Transverse colon (tissue), 4 donors: Measurements from ENCODE around the gene JOSD1. TPM values are rescaled to one million over a fixed set of nuclear protein-coding genes. Genes with fewer than 3 reads are reported as not detected.
A peak's percentile ranks its signal among the peaks of the same experiment; 100 is the strongest.

Source experiments
- DNase-seq: peaks from one replicate; pipeline ENCODE4 v3.0.0-alpha.2; 2019
- H3K27ac ChIP-seq, 4 donors: fragments of 200-600 bp; sonication (generic); 2 replicates each; pipeline ENCODE4 v1.5.1; 2016 to 2018; ENCODE audit warnings: inconsistent platforms in 4 of 4
- H3K27me3 ChIP-seq: fragments of 200-600 bp; sonication (generic); 2 replicates; pipeline ENCODE4 v1.5.1; 2017; ENCODE audit warnings: inconsistent platforms
- H3K36me3 ChIP-seq, 4 donors: fragments of 200-600 bp; sonication (generic); 2 replicates each; pipeline ENCODE4 v1.5.1; 2017 to 2019; ENCODE audit warnings: inconsistent platforms in 4 of 4
- H3K4me1 ChIP-seq, 4 donors: fragments of 200-600 bp; sonication (generic); 2 replicates each; pipeline ENCODE4 v1.5.1; 2017 to 2020; ENCODE audit warnings: inconsistent platforms in 4 of 4
- H3K4me3 ChIP-seq, 4 donors: fragments of 200-600 bp; sonication (generic); 1 replicate in 1 of 4; 2 replicates in 3 of 4; pipeline versions ENCODE4 v1.5.1 to v1.6.1; 2017 to 2019; ENCODE audit warnings: inconsistent platforms in 4 of 4
- H3K9me3 ChIP-seq, 2 donors: fragments of 200-600 bp; sonication (generic); 2 replicates each; pipeline ENCODE4 v1.5.1; 2017 to 2019; ENCODE audit warnings: inconsistent platforms in 2 of 2
- EP300 ChIP-seq: sonication (generic); formaldehyde crosslinking; IDR thresholded peaks from one replicate; pipeline ENCODE4 v1.6.1; 2017; ENCODE audit warnings: antibody characterized with exemption, low read depth
- POLR2A ChIP-seq: fragments of 450-650 bp; IDR thresholded peaks from one replicate; pipeline ENCODE4 v1.6.1; 2016; ENCODE audit warnings: antibody characterized with exemption, mild to moderate bottlenecking, moderate library complexity
- POLR2AphosphoS5 ChIP-seq, 3 donors: sonication (generic); formaldehyde crosslinking; IDR thresholded peaks; one replicate each; pipeline ENCODE4 v1.6.1; 2016; ENCODE audit warnings: antibody characterized with exemption in 3 of 3
- WGBS, 2 donors: methylation state at CpG; one replicate each; pipeline ENCODE4 v1.1.5; 2018; ENCODE audit warnings: low coverage in 1 of 2; 5-methylcytosine and 5-hydroxymethylcytosine counted together
- in situ Hi-C, 4 donors: fragments of 200-750 bp; cut with MboI; loops; one replicate each; pipeline versions ENCODE4 v1.15.0 to v1.15.1; 2017; ENCODE audit warnings: low sequenced_read_pairs in 3 of 4, low pct_ligation_motif_present in 1 of 4, low pct_unique_long_range_greater_than_20kb in 1 of 4
- intact Hi-C: fragments of 100-400 bp; cut with DNase I; formaldehyde crosslinking; loops from one replicate; pipeline ENCODE4 v1.15.1; 2023; ENCODE audit warnings: low total_unique reads
- total RNA-seq, 4 donors: library from RNA; depleted of rRNA; stranded (reverse); fragments of >200 nt; gene quantifications; one replicate each; pipeline ENCODE4 v1.1.0, GENCODE V29; 2016
- TF ChIP-seq, protein P1 (sequence below), 5 experiments: fragments of 200-600 bp in 3 of 5; fragments of 450-650 bp in 2 of 5; sonication (generic) in 3 of 5; IDR thresholded peaks; 1 replicate in 2 of 5; 2 replicates in 3 of 5; pipeline ENCODE4 v1.5.1; 2016 to 2017; ENCODE audit warnings: antibody characterized with exemption in 5 of 5, inconsistent platforms in 3 of 5, mild to moderate bottlenecking in 2 of 5, moderate library complexity in 1 of 5

Gene JOSD1
- total RNA-seq, 4 donors from 2014 or later = 34.6 to 189 (median 138) TPM

DNA sequence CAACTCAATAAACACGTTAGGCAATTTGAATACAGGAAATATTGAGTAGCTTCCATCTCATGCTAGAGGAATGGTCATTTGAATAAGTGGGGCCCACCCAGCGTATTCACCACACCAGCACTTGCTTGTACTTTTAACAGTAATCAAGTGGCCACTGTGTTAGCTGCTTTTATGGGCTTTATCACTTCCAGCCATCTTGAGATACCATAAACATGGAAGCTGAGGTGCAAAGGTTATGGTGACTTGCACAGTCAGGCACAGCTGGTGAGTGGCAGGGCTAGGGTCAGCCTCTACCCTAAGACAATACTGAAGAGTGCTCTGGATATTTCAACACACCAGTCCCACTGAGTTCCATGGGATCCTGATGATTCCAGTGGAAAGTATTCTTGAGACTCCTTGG lies 6.7 kb downstream of the JOSD1 start:
- peak; percentile 72 for DNase-seq

DNA sequence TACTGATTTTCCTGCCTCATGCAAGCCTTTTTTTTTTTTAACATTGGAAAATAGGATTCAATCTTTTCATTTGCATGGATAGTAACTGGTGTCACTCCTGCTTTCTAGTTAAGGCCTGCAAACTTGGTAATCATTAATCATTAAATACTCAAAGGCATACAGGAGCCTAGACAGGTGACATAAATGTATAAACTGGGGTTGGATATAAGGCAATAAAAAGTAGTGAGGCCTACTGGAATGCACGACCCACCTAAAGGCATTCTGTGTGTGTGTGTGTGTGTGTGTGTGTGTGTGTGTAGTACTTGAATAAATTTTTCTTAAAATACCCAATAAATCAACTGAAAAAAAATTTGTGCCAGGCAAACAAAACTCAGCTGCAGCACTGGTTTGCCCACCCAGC lies 11.1 kb downstream of the JOSD1 start:
- Histone ChIP-seq H3K4me1 (peaks cover 0 to 52% (median 30%) of the 10 kb centered on the region in 4 donors), H3K9me3 (no peaks in the 10 kb centered on the region), H3K4me3 (no peak overlapping the region), H3K36me3 (peaks cover 0 to 43% (median 18%) of the 10 kb centered on the region in 4 donors), H3K27ac (peak overlapping the region; percentile 46 to 98 (median 74)), H3K27me3 (no peaks in the 10 kb centered on the region)
- TF ChIP-seq, protein P1, sequence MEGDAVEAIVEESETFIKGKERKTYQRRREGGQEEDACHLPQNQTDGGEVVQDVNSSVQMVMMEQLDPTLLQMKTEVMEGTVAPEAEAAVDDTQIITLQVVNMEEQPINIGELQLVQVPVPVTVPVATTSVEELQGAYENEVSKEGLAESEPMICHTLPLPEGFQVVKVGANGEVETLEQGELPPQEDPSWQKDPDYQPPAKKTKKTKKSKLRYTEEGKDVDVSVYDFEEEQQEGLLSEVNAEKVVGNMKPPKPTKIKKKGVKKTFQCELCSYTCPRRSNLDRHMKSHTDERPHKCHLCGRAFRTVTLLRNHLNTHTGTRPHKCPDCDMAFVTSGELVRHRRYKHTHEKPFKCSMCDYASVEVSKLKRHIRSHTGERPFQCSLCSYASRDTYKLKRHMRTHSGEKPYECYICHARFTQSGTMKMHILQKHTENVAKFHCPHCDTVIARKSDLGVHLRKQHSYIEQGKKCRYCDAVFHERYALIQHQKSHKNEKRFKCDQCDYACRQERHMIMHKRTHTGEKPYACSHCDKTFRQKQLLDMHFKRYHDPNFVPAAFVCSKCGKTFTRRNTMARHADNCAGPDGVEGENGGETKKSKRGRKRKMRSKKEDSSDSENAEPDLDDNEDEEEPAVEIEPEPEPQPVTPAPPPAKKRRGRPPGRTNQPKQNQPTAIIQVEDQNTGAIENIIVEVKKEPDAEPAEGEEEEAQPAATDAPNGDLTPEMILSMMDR (IDR thresholded peaks at IDR 0.05) = no peak
- no peak for TF ChIP-seq POLR2A
- no peak for TF ChIP-seq POLR2AphosphoS5 (IDR thresholded peaks at IDR 0.05)
- no peak for TF ChIP-seq EP300
- 18 to 45% methylated on average over 1 of the region's 1 CpG for WGBS, 2 donors
- DNase-seq = no peak
- intact Hi-C loops (no loop called here), in situ Hi-C loops (no loop called here)

More for the DNA sequence above, 6.7 kb downstream of the JOSD1 start:
- no peaks in the 10 kb centered on the region for H3K27me3 ChIP-seq
- H3K4me1 ChIP-seq = peaks cover 39 to 96% (median 63%) of the 10 kb centered on the region in 4 donors
- intact Hi-C loops = no loop called here
- WGBS, 2 donors = 45 to 57% methylated on average over 1 to 2 of the region's 2 CpGs
- peak; percentile 58 for TF ChIP-seq POLR2A
- TF ChIP-seq POLR2AphosphoS5 (IDR thresholded peaks at IDR 0.05) = peak in 2 of 3 donors; percentile 66 to 76
- TF ChIP-seq EP300 = no peak
- in situ Hi-C loops = no loop called here
- H3K27ac ChIP-seq = peak overlapping the region; percentile 93 to 99 (median 98)
- no peak overlapping the region for H3K4me3 ChIP-seq
- H3K36me3 ChIP-seq = peaks cover 0 to 11% (median under 1%) of the 10 kb centered on the region in 4 donors
- no peaks in the 10 kb centered on the region for H3K9me3 ChIP-seq

DNA sequence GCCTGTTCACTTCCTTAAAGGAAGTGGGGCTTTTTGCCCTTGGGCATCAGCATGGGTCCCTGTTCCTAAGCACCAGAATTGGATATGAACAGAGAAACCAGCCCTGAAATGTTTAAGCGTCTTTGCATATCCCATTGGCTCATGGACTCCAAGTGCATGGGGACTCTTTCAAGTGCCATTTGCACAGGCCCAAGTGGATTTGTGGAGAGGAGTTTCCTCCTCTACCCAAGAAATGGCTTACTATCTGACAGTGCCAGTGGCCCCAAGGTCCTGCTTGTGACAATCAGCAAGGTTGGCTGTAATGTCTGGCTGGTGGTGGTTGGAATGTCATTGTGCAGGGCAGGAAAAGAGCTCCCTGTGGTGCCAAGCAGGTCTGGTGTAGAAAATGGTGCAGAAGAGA lies 15.0 kb downstream of the JOSD1 start:
- peaks cover 0 to 44% (median 21%) of the 10 kb centered on the region in 4 donors for H3K36me3 ChIP-seq
- in situ Hi-C loops = no loop called here
- H3K9me3 ChIP-seq = no peaks in the 10 kb centered on the region
- intact Hi-C loops = no loop called here
- H3K4me1 ChIP-seq = peaks cover 0 to 29% (median 16%) of the 10 kb centered on the region in 4 donors
- WGBS, 2 donors = 94% methylated on average over 1 of the region's 1 CpG; no CpG with 5 or more reads in 1 of the 2 donors
- H3K27me3 ChIP-seq = no peaks in the 10 kb centered on the region
- no peak for TF ChIP-seq POLR2A
- no peak for TF ChIP-seq POLR2AphosphoS5 (IDR thresholded peaks at IDR 0.05)
- TF ChIP-seq, protein P1 (IDR thresholded peaks at IDR 0.05) = no peak
- TF ChIP-seq EP300 = no peak
- no peak overlapping the region for H3K4me3 ChIP-seq
- DNase-seq = no peak
- no peak overlapping the region for H3K27ac ChIP-seq

DNA sequence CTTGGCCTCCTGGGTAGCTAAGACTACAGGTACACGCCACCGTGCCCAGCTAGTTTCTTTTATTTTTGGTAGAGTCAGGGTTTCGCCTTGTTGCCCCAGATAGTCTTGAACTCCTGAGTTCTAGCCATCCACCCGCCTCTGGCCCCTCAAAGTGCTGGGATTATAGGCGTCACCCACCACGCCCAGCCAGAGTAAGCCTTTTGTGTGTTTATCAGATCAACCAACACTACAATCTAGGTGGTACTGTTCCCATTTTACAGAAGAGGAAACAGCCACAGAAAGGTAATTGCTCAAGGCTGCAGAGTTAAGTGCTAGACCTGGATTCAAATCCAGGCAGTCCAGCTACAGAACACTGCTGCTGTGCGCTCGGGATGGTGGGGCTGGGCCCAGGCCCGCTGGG lies 15.8 kb downstream of the JOSD1 start:
- Histone ChIP-seq H3K27ac (no peak overlapping the region), H3K36me3 (peaks cover 0 to 44% (median 21%) of the 10 kb centered on the region in 4 donors), H3K9me3 (no peaks in the 10 kb centered on the region), H3K27me3 (no peaks in the 10 kb centered on the region), H3K4me1 (peaks cover 0 to 20% (median 12%) of the 10 kb centered on the region in 4 donors), H3K4me3 (no peak overlapping the region)
- DNase-seq = no peak
- no peak for TF ChIP-seq POLR2AphosphoS5 (IDR thresholded peaks at IDR 0.05)
- intact Hi-C loops = no loop called here
- 85 to 94% methylated on average over 3 to 9 of the region's 9 CpGs for WGBS, 2 donors
- in situ Hi-C loops = no loop called here

DNA sequence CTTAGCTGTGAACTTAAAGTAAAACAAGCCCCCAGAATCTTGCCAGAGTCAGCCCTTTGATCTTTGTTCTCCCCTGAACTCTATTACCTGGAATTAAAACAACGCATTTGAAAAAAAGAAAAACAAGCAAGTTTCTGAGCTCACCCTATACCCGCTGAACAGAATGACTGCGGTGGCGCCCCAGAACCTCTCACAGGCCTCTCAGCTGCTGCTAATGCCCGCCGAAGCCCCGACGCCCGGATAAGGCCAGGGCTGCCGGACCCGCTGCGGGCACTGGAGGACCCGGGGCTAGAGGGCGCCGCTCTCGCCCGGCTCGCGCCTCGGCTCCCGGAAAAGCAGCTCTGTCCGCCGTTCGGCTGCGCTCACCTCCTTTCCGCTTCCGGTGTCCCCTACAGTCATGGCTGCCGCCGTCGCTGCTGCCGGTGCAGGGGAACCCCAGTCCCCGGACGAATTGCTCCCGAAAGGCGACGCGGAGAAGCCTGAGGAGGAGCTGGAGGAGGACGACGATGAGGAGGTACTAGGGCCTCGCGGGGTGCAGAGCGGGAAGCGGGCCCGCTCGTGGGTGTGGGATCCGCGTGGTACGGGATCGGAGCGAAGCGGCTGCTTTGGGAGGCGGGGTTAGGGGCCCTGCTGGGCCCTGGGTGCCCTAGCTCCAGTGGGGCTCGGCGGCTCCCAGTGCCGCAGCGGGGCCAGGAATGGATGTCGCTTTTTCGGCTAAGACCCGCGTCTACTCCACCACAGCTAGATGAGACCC lies 19.0 kb downstream of the JOSD1 start, which contains the start of gene TOMM22:
Gene TOMM22, plus strand, starts transcription at position 376 of the 754 bp plus-strand sequence. Its CDS starts 22 bp downstream, at position 398.
- H3K36me3 ChIP-seq = peaks cover 0 to 22% (median 10%) of the 10 kb centered on the region in 4 donors
- H3K4me1 ChIP-seq = peaks cover 0 to 14% (median 11%) of the 10 kb centered on the region in 4 donors
- no peaks in the 10 kb centered on the region for H3K9me3 ChIP-seq
- WGBS, 2 donors = 1% methylated on average over 60 of the region's 60 CpGs; no CpG with 5 or more reads in 1 of the 2 donors
- DNase-seq = peak; percentile 91
- TF ChIP-seq POLR2AphosphoS5 (IDR thresholded peaks at IDR 0.05) = peak; percentile 87 to 93 (median 91)
- peak; percentile 85 for TF ChIP-seq POLR2A
- TF ChIP-seq EP300 = no peak
- TF ChIP-seq, protein P1 (IDR thresholded peaks at IDR 0.05) = peak; percentile 7 to 50 (median 42)
- H3K4me3 ChIP-seq = peak within 1 kb of the TSS; percentile 63 to 96 (median 82)
- in situ Hi-C loops (no loop called here), intact Hi-C loops (no loop called here)
- peak within 1 kb of the TSS; percentile 76 to 86 (median 84) for H3K27ac ChIP-seq
- H3K27me3 ChIP-seq = no peaks in the 10 kb centered on the region
